HFF-Myc (cell line): ENCODE results near the gene TAS2R10.

Source experiments
- DNase-seq: peaks from one replicate; pipeline ENCODE4 v3.0.0-alpha.2; 2011; ENCODE audit warnings: low read depth; ENCODE audit errors: extremely low read depth
- H3K4me3 ChIP-seq: replicated peaks from 2 replicates; pipeline ENCODE4 v1.5.1; 2011; ENCODE audit warnings: low read depth, mild to moderate bottlenecking, control low read depth, low read length
- TF ChIP-seq, protein P1 (sequence below): IDR thresholded peaks from 2 replicates; pipeline ENCODE4 v1.5.1; 2012; ENCODE audit warnings: mild to moderate bottlenecking, low read depth, low read length, control low read depth; ENCODE audit errors: missing control alignments

The TAS2R10 gene, protein sequence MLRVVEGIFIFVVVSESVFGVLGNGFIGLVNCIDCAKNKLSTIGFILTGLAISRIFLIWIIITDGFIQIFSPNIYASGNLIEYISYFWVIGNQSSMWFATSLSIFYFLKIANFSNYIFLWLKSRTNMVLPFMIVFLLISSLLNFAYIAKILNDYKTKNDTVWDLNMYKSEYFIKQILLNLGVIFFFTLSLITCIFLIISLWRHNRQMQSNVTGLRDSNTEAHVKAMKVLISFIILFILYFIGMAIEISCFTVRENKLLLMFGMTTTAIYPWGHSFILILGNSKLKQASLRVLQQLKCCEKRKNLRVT

DNA sequence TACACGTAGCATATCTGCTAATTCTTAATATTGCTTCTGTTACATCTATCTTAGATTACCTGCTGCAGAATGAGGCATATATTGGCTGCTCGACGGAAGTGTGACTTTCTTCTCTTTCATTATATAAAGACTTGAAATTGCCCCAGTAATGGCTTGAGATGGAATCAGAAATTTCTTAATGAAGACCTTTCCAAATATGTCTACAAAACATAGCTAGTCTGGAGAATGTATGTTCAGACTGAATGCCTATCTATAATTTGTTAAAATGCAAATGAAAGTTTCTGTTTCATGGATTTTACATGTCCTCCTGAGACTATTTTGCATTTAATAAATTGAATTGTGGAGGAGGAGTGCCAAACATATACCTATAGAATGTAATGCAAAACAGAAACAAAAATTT lies at the start of gene TAS2R10:
Gene TAS2R10 (minus strand): TSS at position 101 of the 400 bp plus-strand sequence. CDS start 89 bp downstream, at position 12.
- TF ChIP-seq, protein P1, sequence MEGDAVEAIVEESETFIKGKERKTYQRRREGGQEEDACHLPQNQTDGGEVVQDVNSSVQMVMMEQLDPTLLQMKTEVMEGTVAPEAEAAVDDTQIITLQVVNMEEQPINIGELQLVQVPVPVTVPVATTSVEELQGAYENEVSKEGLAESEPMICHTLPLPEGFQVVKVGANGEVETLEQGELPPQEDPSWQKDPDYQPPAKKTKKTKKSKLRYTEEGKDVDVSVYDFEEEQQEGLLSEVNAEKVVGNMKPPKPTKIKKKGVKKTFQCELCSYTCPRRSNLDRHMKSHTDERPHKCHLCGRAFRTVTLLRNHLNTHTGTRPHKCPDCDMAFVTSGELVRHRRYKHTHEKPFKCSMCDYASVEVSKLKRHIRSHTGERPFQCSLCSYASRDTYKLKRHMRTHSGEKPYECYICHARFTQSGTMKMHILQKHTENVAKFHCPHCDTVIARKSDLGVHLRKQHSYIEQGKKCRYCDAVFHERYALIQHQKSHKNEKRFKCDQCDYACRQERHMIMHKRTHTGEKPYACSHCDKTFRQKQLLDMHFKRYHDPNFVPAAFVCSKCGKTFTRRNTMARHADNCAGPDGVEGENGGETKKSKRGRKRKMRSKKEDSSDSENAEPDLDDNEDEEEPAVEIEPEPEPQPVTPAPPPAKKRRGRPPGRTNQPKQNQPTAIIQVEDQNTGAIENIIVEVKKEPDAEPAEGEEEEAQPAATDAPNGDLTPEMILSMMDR: no peak
- DNase-seq: no peak
- no peak within 1 kb of the TSS for H3K4me3 ChIP-seq

DNA sequence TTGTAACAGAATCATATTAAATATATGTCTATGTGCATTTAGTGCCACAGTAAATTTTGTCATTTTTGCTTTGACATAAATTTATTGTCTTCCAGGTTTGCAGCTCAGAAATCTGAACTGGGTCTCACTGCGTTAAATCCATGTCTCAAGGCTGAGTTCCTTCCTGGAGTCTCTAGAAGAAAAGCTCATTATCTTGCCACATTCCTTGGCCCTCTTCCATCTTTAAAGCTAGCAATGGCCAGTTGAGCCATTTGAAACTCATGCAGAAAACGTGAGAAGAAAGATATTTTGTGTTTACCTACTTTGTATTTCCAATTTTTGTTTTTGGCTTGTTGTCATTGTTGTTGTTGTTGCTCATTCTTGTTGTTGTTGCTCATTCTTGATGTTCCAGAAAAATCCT lies 47.2 kb upstream of the TAS2R10 start:
- H3K4me3 ChIP-seq: no peak overlapping the region
- no peak for DNase-seq
- TF ChIP-seq, protein P1: no peak

DNA sequence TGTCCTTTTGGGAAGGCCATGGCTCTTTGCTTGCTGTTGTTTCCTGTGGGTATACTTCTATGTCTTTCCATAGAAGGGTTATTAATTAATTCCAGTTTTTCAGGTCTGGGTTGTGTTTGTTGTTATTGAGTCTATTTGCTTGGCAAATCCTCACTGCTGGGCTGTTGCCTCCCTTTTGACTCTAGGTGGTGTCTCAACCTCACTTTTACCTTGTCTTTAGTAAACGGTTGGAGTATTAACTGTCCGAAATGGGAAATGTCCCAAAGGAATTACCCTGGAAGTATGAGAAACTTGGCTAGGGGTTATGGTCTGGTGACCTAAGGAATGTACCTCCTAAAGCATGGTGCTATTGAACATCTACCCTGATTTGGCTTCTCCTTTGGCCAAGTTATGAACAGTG lies 41.2 kb upstream of the TAS2R10 start:
- DNase-seq: no peak
- TF ChIP-seq, protein P1: peak; percentile 4
- H3K4me3 ChIP-seq: no peak overlapping the region

DNA sequence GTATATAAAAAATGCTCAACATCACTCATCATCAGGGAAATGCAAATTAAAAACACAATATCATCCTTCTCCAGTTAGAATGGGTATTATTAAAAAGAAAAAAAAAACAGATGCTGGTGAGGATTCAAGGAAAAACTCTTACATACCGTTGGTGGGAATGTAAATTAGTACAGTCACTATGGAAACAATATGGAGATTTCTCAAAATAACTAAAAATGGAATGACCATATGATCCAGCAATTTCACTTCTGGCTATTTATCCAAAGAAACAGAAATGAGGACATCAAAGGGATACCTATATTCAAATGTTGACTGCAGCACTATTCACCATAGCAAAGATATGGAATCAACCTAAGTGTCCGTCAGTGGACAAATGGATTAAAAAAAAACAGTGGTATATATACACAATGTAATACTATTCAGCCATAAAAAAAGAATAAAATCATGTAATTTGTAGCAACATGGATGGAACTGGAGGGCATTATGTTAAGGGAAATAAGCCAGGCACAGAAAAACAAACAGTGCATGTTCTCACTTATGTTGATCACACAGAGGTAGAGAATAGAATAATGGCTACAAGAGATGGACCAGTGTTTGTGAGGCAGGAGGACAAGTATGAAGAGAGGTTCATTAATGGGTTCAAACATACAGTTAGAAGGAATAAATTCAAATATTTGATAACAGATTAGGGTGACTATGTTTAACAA lies 37.5 kb upstream of the TAS2R10 start:
- no peak for DNase-seq
- no peak overlapping the region for H3K4me3 ChIP-seq
- TF ChIP-seq, protein P1: no peak

DNA sequence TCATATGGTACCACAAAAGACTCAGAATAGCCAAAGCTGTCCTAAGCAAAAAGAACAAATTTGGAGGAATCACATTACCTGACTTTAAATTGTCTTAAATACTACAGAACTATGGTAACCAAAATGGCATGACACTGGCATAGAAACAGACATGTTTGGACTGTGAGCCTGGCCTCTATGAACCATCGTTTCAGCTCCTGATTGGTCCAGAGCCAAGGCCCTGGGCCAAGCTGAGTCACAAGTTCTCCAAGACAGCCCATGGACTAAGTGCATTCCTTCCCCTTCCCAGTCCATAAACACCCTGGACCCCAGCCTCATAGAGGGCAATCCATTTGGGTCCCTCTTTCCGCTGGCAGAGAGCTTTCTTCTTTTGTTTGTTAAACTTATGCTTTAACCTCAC lies 35.2 kb upstream of the TAS2R10 start:
- TF ChIP-seq, protein P1: no peak
- no peak for DNase-seq
- H3K4me3 ChIP-seq: no peak overlapping the region

DNA sequence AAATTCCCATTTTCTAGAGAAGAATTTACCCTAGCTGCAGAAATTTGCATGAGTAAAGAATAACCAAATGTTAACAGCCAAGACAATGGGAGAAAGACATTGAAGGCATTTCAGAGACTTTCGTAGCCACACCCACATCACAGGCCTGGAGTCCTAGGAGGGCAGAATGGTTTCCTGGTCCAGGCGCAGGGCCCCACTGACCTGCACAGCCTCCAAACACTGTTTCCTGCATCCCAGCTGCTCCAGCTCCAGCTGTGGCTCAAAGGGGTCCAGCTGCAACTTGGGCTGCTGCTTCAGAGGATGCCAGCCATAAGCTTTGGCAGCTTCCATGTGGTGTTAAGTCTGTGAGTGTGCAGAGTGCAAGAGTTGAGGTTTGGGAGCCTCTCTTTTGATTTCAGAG lies 29.6 kb upstream of the TAS2R10 start:
- no peak for DNase-seq
- TF ChIP-seq, protein P1: no peak
- no peak overlapping the region for H3K4me3 ChIP-seq
